Measurements from ENCODE around the gene NUP188. TPM values are rescaled to one million over a fixed set of nuclear protein-coding genes. Genes with fewer than 3 reads are reported as not detected.

NUP188 gene, protein sequence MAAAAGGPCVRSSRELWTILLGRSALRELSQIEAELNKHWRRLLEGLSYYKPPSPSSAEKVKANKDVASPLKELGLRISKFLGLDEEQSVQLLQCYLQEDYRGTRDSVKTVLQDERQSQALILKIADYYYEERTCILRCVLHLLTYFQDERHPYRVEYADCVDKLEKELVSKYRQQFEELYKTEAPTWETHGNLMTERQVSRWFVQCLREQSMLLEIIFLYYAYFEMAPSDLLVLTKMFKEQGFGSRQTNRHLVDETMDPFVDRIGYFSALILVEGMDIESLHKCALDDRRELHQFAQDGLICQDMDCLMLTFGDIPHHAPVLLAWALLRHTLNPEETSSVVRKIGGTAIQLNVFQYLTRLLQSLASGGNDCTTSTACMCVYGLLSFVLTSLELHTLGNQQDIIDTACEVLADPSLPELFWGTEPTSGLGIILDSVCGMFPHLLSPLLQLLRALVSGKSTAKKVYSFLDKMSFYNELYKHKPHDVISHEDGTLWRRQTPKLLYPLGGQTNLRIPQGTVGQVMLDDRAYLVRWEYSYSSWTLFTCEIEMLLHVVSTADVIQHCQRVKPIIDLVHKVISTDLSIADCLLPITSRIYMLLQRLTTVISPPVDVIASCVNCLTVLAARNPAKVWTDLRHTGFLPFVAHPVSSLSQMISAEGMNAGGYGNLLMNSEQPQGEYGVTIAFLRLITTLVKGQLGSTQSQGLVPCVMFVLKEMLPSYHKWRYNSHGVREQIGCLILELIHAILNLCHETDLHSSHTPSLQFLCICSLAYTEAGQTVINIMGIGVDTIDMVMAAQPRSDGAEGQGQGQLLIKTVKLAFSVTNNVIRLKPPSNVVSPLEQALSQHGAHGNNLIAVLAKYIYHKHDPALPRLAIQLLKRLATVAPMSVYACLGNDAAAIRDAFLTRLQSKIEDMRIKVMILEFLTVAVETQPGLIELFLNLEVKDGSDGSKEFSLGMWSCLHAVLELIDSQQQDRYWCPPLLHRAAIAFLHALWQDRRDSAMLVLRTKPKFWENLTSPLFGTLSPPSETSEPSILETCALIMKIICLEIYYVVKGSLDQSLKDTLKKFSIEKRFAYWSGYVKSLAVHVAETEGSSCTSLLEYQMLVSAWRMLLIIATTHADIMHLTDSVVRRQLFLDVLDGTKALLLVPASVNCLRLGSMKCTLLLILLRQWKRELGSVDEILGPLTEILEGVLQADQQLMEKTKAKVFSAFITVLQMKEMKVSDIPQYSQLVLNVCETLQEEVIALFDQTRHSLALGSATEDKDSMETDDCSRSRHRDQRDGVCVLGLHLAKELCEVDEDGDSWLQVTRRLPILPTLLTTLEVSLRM (N-terminal part only)
- 10 to 100 TPM; 58.8 to 65.6 TPM for total RNA-seq

DNA sequence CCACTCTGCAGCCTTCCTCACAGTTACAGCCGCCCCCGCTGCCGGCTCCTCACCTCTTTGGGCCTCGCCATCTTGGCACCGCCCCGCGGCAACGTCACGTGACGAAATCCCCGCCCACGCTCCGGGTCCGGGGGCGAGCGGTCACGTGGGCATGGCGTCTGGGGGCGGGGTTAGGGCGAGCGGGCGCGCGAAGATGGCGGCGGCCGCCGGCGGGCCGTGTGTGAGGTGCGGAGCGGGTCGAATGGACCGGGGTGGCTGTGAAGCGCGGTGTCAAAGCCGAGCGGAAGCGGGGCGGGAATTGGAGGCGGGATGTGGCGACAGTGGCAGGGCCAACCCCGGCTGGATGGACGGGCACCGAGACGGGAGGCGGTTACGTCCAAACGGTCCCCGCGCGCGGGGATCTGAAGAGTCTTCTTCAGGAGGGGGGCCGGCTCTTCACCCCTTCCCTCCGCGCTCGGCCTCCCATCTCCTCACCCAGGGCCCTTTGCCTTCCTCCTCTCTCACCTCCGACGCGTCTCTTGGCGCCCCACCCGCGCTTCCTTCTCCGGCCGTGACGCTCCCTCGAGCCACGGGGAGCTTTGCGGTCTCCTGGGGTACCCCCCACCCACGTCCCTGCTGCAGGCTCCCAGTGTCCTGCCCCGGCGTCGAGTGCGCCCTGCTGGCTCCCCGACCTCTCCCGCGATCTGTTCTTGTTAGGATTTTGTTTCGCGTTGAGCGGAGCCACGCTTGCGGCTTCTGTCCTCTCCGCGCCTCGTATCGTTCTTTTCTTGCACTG lies at the start of gene NUP188, which contains the start of gene DOLK:
NUP188 (plus strand) TSS at position 173 of the 775 bp plus-strand sequence; CDS start at position 194, 21 bp downstream.
DOLK (minus strand) TSS at position 77 of the 775 bp plus-strand sequence. CDS start 300 bp downstream, outside the sequence.

DNA sequence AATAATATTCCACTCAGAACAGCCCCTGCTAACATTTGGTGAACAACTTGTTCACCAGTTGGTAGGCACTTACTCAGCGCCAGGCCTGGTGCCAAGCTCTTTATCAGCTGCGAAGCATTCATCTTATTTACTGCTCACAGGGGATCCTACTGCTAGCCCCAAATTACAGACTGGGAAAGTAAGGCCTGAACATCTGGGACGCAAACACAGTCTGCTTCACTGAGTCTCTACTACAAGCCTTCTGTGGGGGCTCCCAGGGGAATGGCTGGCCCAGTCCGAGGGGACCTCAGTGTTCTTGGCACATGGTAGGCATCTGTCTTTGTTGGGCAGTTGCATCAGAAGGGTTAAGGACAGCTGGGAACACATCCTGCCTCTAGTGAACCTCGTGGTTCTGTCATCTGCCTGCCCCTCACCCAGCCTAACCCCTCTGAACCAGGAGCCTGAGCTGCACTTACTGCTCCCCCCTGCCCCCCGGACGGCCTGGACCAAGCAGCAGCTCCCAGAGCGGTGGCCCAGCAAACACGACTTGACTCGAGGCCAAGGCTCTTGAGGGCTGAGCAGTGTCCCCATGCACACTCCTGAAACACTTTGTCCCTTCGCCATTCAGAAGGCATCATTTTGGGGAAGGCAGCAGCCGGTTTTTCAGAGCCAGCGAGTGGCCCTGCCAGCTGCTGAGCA lies 27.0 kb upstream of the NUP188 start, which contains the start of gene PHYHD1:
PHYHD1 (plus strand) TSS at position 602 of the 678 bp plus-strand sequence. CDS start 1,342 bp downstream, outside the sequence.

DNA sequence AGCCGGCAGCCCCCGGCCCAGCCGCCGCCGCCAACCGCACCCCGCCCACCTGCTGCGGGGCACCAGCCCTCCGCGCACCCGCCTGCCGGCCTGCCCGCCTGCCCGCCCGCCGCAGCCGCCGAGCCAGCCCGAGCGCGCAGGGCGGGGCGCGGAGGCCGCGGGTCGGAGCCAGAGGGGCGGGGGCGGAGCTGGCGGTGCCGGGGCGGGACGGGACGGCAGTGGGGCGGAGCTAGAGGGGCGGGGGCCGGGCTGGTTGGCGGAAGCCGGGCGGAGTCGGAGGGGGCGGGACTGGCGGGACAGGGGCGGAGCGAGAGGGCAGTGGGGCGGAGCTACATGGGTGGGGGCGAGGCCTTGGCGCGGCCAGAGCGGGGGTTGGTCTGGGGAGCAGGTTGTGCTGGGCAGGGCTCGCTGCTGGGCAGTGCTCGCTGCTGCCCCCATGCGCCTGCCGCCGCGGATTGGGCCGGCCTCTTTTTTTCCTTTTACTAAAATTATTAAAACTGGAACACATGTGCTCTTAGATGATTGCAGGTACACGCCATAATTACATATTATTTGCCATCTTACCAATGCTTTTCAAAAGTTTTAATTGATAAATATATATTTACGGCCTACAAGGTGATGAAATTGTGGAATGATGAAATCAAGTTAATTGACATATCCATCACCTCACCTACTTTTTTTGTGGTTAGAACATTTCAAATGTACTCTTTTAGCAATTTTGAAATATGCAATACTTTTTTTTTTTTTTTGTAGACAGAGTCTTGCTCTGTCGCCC lies 80.9 kb downstream of the NUP188 start, which contains the start of gene SH3GLB2:
SH3GLB2 (minus strand) TSS at position 140 of the 775 bp plus-strand sequence. CDS start 177 bp downstream, outside the sequence.

DNA sequence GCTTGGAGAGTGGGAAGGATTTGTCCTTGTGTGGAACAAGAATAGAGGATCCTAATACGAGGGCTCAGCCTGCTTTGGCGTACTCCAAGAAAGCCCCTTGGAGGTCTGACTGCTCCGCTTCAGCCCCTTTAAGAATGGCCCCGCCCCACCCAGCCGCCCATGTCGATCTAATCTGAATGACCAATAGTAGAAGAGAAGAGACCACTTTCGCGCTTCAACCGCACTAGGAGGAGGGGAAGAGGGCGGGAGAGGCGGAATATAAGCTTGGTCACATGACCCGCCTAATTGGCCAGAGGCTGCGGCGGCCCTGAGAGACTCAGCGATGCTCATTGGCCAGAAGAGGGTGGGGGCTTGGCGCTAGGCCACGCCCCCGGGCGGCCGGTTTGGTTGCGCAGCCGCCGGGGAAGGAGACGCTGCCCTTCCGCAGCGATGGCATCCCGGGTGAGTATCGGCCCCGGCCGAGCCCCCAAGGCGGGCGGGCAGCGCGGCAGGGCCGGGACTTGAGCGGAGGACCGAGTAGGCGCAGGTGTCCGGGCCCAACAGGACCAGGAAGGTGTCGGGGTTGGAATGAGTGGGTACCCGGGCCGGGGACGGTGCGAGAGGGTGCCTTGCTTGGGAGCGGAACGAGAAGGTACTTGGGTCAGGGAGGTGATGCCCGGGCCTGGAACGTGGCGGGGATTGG lies 88.9 kb downstream of the NUP188 start, which contains the start of gene MIGA2:
MIGA2 (plus strand) TSS at position 386 of the 682 bp plus-strand sequence. CDS start 3,969 bp downstream, outside the sequence.

Other genes with a start within 250 kb of the NUP188 start
- gene PKN3, start 245.2 kb upstream of the NUP188 start, total RNA-seq = 10 to 100 TPM in 1 of 2 donors, 1 to 10 TPM in 1; 5.2 to 11.7 TPM
- gene ZDHHC12, start 223.6 kb upstream of the NUP188 start, total RNA-seq = 10 to 100 TPM; 36.5 to 69.6 TPM
- 10 to 100 TPM; 14.0 to 19.3 TPM for gene ZER1, start 175.8 kb upstream of the NUP188 start, total RNA-seq
- gene TBC1D13, start 160.4 kb upstream of the NUP188 start, total RNA-seq = 10 to 100 TPM; 11.0 TPM
- 10 to 100 TPM; 21.7 to 25.6 TPM for gene ENDOG, start 129.2 kb upstream of the NUP188 start, total RNA-seq
- gene SPOUT1, start 117.9 kb upstream of the NUP188 start, total RNA-seq = 10 to 100 TPM; 15.8 to 23.0 TPM
- 10 to 100 TPM in 1 of 2 donors, 1 to 10 TPM in 1; 7.2 to 12.3 TPM for gene KYAT1, start 65.7 kb upstream of the NUP188 start, total RNA-seq
- gene LRRC8A, start 65.6 kb upstream of the NUP188 start, total RNA-seq = 10 to 100 TPM; 49.9 to 51.0 TPM
- 1 to 10 TPM; 1.3 to 4.5 TPM for gene PHYHD1, start 26.7 kb upstream of the NUP188 start, total RNA-seq
- 10 to 100 TPM; 34.1 to 37.3 TPM for gene DOLK, start 96 bp upstream of the NUP188 start, total RNA-seq
- gene SH3GLB2, start 80.6 kb downstream of the NUP188 start, total RNA-seq = 10 to 100 TPM; 28.3 to 33.0 TPM
- gene MIGA2, start 88.9 kb downstream of the NUP188 start, total RNA-seq = 10 to 100 TPM; 15.5 to 19.3 TPM
- 10 to 100 TPM in 1 of 2 donors, 1 to 10 TPM in 1; 10.0 to 10.3 TPM for gene DOLPP1, start 133.4 kb downstream of the NUP188 start, total RNA-seq
- 10 to 100 TPM; 17.3 to 28.6 TPM for gene CRAT, start 163.1 kb downstream of the NUP188 start, total RNA-seq
- 10 to 100 TPM; 72.6 to 82.6 TPM for gene PTPA, start 163.7 kb downstream of the NUP188 start, total RNA-seq
- 10 to 100 TPM; 14.8 to 18.3 TPM for gene IER5L, start 230.6 kb downstream of the NUP188 start, total RNA-seq